Measurements from ENCODE around the gene TMEM209.
"Not testable (repeated sequence)": the region's sequence is repeated elsewhere in the genome, so short reads cannot be mapped to it uniquely, and the experiment has no call there.

Gene TMEM209

DNA sequence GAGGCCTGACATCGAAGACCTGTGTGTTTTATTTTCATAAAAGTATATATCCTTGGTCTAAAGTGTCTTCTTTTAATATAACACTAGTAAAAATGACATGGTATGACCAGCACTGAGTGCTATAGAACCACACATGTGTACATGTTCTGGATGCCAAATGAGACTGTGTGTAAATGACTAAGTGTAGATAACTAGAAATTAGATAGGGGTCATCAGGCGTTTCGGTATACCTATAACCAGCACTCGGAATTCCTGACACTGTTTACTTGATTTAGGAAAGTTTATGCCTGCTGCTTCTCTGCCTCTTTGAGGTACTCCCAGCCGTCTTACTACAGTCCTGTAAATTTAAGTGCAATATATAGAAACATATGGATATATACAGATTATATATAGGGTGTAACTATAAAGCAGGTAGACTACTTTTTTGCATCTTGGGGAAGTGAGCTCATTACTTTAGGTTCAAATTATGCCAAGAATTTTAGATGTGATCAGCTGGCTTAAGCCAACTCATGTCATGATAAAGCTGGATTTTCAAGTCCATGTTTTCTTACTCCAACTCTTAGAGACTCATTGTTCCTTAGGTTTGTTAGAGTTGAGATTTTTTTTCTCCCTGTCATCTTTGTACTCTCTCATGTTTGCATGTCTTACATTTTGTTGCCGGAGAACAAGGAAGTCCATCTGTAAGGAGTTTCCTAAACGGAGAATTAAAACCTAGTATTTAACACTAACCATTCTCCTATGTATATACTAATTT is 72.0 kb downstream of the TMEM209 start:
- no peak overlapping the region for H3K27ac ChIP-seq (ENCODE audit: low read depth, low read length)
- H3K27me3 ChIP-seq (ENCODE audit: control insufficient read depth, insufficient read depth, low read length), result no peaks in the 10 kb centered on the region
- H3K4me1 ChIP-seq (ENCODE audit: control insufficient read depth, insufficient read depth, low read length), result peaks cover 23% of the 10 kb centered on the region
- no peak overlapping the region for H3K4me3 ChIP-seq (ENCODE audit: low read depth, low read length)
- no peak overlapping the region for H3K9ac ChIP-seq (ENCODE audit: low read depth, low read length)
- H3K9me3 ChIP-seq (ENCODE audit: control insufficient read depth, insufficient read depth, low read length), result no peaks in the 10 kb centered on the region
- H3K36me3 ChIP-seq (ENCODE audit: control insufficient read depth, insufficient read depth, low read length), result peaks cover 30% of the 10 kb centered on the region

DNA sequence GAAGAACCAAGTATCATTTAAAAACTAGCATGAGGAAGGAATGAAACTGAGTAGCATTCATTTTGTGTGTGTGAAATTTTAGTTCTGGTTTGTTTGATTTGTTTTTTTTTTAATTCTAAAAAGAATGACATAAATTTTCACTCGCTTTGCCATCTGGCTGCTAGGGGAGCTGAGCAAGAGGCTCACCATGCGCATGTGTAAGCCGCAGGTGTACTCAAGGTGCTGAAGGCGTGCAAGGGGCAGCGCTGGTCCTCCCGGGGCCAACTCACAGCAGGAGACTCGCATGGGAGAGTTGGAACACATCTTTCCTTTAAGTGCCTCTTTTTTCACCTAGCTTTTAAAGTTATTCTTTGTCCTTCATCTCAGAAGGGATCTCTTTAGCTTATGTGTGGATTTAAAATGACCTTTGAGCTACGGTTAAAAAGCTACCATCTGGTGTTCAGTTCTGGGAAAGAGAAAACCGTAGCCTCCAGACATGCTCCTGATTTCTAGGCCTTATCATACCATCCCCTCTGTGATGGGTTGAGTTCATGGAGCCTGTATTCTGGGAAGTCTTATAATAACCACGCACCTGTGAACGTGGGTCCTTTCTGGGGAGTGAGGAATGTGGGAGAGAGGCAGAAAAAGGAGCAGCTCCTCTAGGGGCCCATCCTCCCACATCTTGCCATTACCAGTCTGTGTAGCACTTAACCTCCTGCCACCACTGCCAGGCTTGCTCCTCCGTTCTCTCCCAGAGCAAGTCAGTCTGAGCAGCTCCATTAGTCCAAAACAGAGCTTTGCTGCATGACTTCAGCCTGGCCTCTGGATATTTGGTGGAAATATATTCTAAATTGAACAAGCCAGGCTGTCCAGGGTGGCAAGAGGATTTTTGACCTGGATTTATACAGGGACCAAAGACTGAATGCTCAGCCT is 73.0 kb downstream of the TMEM209 start:
- H3K9ac ChIP-seq (ENCODE audit: low read depth, low read length), result no peak overlapping the region
- peaks cover 39% of the 10 kb centered on the region for H3K36me3 ChIP-seq (ENCODE audit: control insufficient read depth, insufficient read depth, low read length)
- peaks cover 23% of the 10 kb centered on the region for H3K4me1 ChIP-seq (ENCODE audit: control insufficient read depth, insufficient read depth, low read length)
- H3K27ac ChIP-seq (ENCODE audit: low read depth, low read length), result no peak overlapping the region
- no peaks in the 10 kb centered on the region for H3K27me3 ChIP-seq (ENCODE audit: control insufficient read depth, insufficient read depth, low read length)
- no peaks in the 10 kb centered on the region for H3K9me3 ChIP-seq (ENCODE audit: control insufficient read depth, insufficient read depth, low read length)
- no peak overlapping the region for H3K4me3 ChIP-seq (ENCODE audit: low read depth, low read length)

DNA sequence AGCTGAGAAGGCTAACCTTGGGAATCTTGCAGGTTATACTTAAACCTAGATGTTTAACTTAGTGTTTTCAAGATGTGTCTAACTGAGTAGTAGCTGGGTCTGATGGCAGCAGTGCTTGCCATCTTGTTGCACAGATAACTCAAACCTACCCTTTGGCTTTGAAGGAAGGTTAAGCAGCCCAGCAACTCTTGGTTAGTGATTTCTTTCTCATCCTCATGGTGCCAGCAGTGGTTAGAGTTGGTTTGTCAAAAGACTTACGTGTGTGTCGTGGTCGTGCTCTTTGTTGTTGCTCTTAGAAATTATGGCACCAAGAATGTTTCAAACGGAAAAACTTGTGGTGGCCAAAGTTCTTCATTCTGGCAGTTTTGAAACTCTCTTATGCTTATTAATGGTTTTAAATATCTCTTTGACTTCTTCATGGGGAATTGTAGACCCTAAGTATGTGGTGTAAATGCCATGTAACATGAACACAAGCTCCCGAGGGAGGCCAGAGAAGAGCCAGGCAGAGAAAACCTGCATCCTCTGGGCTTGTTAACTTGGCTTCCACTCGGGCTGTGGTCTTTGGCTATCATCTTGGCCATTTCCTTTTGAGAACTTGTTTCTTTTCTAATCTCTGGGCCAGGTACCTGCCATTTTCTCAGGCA is 73.9 kb downstream of the TMEM209 start:
- Histone ChIP-seq H3K27ac (ENCODE audit: low read depth, low read length) (no peak overlapping the region), H3K4me1 (ENCODE audit: control insufficient read depth, insufficient read depth, low read length) (peaks cover 23% of the 10 kb centered on the region), H3K9ac (ENCODE audit: low read depth, low read length) (no peak overlapping the region), H3K9me3 (ENCODE audit: control insufficient read depth, insufficient read depth, low read length) (no peaks in the 10 kb centered on the region), H3K36me3 (ENCODE audit: control insufficient read depth, insufficient read depth, low read length) (peaks cover 42% of the 10 kb centered on the region), H3K27me3 (ENCODE audit: control insufficient read depth, insufficient read depth, low read length) (no peaks in the 10 kb centered on the region), H3K4me3 (ENCODE audit: low read depth, low read length) (no peak overlapping the region)

DNA sequence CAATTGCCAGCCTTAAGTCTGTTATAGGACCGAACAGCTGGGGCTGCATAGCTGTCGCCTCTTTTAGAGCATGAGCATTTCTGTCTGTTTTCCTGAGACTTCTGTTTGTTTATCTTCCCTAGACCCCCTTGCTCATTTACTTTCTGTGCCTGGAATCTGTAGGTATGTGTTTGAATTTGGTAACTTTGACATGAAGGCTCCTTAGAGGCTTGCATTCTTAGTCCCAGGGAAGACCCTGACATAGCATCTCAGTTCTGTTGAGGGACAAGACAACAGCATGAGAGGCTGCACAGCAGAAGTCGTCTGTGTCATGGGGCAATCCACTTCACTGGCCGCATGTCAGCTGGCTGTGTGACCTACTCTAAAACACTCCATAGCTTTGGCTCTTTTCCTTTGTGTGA is 76.2 kb downstream of the TMEM209 start:
- no peaks in the 10 kb centered on the region for H3K9me3 ChIP-seq (ENCODE audit: control insufficient read depth, insufficient read depth, low read length)
- H3K4me3 ChIP-seq (ENCODE audit: low read depth, low read length), result no peak overlapping the region
- H3K4me1 ChIP-seq (ENCODE audit: control insufficient read depth, insufficient read depth, low read length), result peaks cover 18% of the 10 kb centered on the region
- no peak overlapping the region for H3K9ac ChIP-seq (ENCODE audit: low read depth, low read length)
- H3K36me3 ChIP-seq (ENCODE audit: control insufficient read depth, insufficient read depth, low read length), result peaks cover 52% of the 10 kb centered on the region
- H3K27ac ChIP-seq (ENCODE audit: low read depth, low read length), result no peak overlapping the region
- no peaks in the 10 kb centered on the region for H3K27me3 ChIP-seq (ENCODE audit: control insufficient read depth, insufficient read depth, low read length)

DNA sequence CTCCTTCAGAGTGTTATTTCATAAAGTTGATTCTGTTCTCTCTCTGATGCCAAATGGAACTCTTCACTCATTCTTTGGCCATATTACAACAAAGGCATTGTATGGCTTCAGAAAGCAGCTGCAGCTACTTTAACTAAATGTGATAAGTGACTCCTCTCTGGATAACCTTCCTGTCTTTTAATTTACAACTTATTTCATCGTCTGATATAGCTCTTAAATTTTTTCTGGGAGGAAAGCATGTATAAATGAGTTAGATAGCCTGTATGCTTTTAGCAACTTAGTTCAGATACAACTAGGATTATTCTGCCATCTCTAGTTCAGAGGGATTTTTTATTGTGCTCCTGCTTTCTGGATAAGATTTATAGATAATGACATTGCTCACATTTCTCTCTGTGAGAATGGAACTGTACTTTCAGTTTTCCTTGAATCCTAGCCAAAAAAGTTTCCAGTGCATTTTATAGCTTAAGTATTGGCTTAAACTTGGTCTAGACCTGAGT is 77.3 kb downstream of the TMEM209 start:
- Histone ChIP-seq H3K36me3 (ENCODE audit: control insufficient read depth, insufficient read depth, low read length) (peaks cover 61% of the 10 kb centered on the region), H3K9me3 (ENCODE audit: control insufficient read depth, insufficient read depth, low read length) (no peaks in the 10 kb centered on the region), H3K27me3 (ENCODE audit: control insufficient read depth, insufficient read depth, low read length) (no peaks in the 10 kb centered on the region), H3K4me1 (ENCODE audit: control insufficient read depth, insufficient read depth, low read length) (peaks cover 10% of the 10 kb centered on the region; the same call in 1 of the 2 replicates), H3K9ac (ENCODE audit: low read depth, low read length) (no peak overlapping the region), H3K4me3 (ENCODE audit: low read depth, low read length) (no peak overlapping the region), H3K27ac (ENCODE audit: low read depth, low read length) (no peak overlapping the region)

DNA sequence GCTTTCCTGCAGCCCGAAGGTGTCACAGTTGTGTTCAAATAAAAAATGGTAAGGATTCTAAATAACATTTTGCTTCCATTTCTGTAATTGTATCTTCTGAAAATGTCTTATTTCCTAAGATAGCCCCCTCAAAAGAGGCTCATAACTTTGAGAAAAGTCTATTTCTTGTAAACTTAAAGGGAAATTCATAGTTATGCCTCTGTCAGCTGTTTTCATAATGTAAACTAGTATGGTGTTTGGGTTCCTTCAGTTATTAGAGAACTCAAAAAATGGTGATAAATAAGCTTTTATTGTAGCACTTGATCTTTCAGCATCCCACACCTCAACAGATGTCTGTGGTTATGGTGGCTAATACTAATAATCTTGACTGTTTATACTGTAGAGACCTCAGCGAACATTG is 77.8 kb downstream of the TMEM209 start:
- no peaks in the 10 kb centered on the region for H3K27me3 ChIP-seq (ENCODE audit: control insufficient read depth, insufficient read depth, low read length)
- no peaks in the 10 kb centered on the region for H3K9me3 ChIP-seq (ENCODE audit: control insufficient read depth, insufficient read depth, low read length)
- no peak overlapping the region for H3K4me3 ChIP-seq (ENCODE audit: low read depth, low read length)
- H3K4me1 ChIP-seq (ENCODE audit: control insufficient read depth, insufficient read depth, low read length), result peaks cover 8% of the 10 kb centered on the region; the same call in 1 of the 2 replicates
- H3K9ac ChIP-seq (ENCODE audit: low read depth, low read length), result no peak overlapping the region
- H3K27ac ChIP-seq (ENCODE audit: low read depth, low read length), result no peak overlapping the region
- peaks cover 65% of the 10 kb centered on the region for H3K36me3 ChIP-seq (ENCODE audit: control insufficient read depth, insufficient read depth, low read length)

DNA sequence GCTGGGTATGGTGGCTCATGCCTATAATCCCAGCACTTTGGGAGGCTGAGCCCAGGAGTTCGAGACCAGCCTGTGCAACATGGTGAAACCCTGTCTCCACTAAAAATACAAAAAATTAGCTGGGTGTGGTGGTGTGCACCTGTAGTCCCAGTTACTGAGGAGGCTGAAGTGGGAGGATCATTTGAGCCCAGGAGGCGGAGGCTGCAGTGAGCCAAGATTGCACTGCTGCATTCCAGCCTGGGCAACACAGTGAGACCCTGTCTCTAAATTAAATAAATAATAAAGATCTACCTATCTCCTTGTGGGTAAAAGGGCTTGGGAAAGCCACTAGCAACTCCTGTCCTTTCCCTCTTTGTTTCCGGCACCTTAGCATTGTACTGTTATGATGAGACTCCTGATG is 78.4 kb downstream of the TMEM209 start:
- H3K4me3 ChIP-seq (ENCODE audit: low read depth, low read length); H3K27ac ChIP-seq (ENCODE audit: low read depth, low read length); H3K9me3 ChIP-seq (ENCODE audit: control insufficient read depth, insufficient read depth, low read length); H3K27me3 ChIP-seq (ENCODE audit: control insufficient read depth, insufficient read depth, low read length); H3K9ac ChIP-seq (ENCODE audit: low read depth, low read length); H3K4me1 ChIP-seq (ENCODE audit: control insufficient read depth, insufficient read depth, low read length): not testable (repeated sequence)
- peaks cover 71% of the 10 kb centered on the region for H3K36me3 ChIP-seq (ENCODE audit: control insufficient read depth, insufficient read depth, low read length)

DNA sequence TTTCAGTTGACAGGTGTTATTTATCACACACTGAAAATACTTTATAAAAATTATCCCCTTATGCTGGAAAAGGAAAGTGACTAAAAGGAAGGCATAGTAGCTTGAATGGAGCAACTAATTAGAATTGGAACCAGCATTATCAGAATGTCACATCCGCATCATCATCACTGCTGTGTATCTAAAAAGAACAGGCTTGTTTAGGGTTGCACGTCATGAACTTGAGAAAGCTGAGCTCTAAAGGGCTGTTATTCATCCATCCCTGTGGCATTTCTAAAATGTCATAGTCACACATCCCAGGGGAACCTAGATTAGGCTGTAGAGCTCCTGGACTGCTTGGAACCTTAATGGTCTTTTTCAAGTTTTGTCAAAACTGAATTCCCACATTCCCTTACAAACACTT is 80.5 kb downstream of the TMEM209 start:
- H3K9ac ChIP-seq (ENCODE audit: low read depth, low read length), result no peak overlapping the region
- H3K27ac ChIP-seq (ENCODE audit: low read depth, low read length), result no peak overlapping the region
- peaks cover 76% of the 10 kb centered on the region for H3K36me3 ChIP-seq (ENCODE audit: control insufficient read depth, insufficient read depth, low read length)
- no peaks in the 10 kb centered on the region for H3K27me3 ChIP-seq (ENCODE audit: control insufficient read depth, insufficient read depth, low read length)
- H3K9me3 ChIP-seq (ENCODE audit: control insufficient read depth, insufficient read depth, low read length), result no peaks in the 10 kb centered on the region
- H3K4me3 ChIP-seq (ENCODE audit: low read depth, low read length), result no peak overlapping the region
- H3K4me1 ChIP-seq (ENCODE audit: control insufficient read depth, insufficient read depth, low read length), result no peaks in the 10 kb centered on the region

DNA sequence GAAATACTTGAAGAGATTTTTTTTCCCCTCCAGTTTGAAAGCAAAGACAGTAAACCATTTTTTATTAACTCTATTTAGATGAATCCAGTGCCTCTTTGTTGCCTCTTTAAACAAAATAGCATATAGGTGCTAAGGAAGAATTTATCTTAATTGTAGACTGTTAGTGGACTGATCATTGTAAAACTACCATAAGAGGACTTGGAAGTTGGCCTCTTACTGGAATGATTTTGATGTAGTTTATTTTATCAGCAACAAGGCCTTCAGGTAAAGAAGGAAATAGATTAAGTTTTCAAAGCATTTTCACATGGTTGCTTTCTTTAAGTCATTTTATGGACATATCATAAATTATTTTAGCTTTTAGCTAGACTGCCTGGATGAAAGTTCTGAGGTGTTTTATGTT is 81.7 kb downstream of the TMEM209 start:
- no peak overlapping the region for H3K4me3 ChIP-seq (ENCODE audit: low read depth, low read length)
- no peaks in the 10 kb centered on the region for H3K9me3 ChIP-seq (ENCODE audit: control insufficient read depth, insufficient read depth, low read length)
- H3K36me3 ChIP-seq (ENCODE audit: control insufficient read depth, insufficient read depth, low read length), result peaks cover 68% of the 10 kb centered on the region
- no peak overlapping the region for H3K9ac ChIP-seq (ENCODE audit: low read depth, low read length)
- H3K27ac ChIP-seq (ENCODE audit: low read depth, low read length), result no peak overlapping the region
- H3K27me3 ChIP-seq (ENCODE audit: control insufficient read depth, insufficient read depth, low read length), result no peaks in the 10 kb centered on the region
- H3K4me1 ChIP-seq (ENCODE audit: control insufficient read depth, insufficient read depth, low read length), result no peaks in the 10 kb centered on the region

DNA sequence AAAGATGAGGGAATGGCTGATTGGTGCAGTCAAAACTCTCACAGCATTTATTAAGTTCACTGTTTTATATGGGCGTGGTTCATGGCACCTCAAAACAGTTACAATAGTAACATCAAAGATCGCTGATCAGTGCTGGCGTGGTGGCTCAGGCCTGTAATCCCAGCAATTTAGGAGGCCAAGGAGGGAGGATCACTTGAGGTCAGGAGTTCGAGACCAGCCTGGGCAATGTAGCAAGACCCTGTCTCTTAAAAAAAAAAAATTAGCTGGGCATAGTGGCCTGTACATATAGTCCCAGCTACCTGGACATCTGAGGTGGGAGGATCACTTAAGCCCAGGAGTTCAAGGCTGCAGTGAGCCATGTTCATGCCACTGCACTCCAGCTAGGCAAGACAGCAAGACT is 86.4 kb downstream of the TMEM209 start:
- Histone ChIP-seq H3K36me3 (ENCODE audit: control insufficient read depth, insufficient read depth, low read length) (peaks cover 33% of the 10 kb centered on the region), H3K9me3 (ENCODE audit: control insufficient read depth, insufficient read depth, low read length) (no peaks in the 10 kb centered on the region), H3K27ac (ENCODE audit: low read depth, low read length) (no peak overlapping the region), H3K4me3 (ENCODE audit: low read depth, low read length) (no peak overlapping the region), H3K27me3 (ENCODE audit: control insufficient read depth, insufficient read depth, low read length) (no peaks in the 10 kb centered on the region), H3K9ac (ENCODE audit: low read depth, low read length) (no peak overlapping the region), H3K4me1 (ENCODE audit: control insufficient read depth, insufficient read depth, low read length) (no peaks in the 10 kb centered on the region)

Data from HUES48 (cell line).